Measurements from ENCODE around the gene PSMF1.

- TF ChIP-seq POLR2AphosphoS5 (IDR thresholded peaks at IDR 0.05), result no peak
- TF ChIP-seq POLR2A (IDR thresholded peaks at IDR 0.05), result no peak
- no peak for TF ChIP-seq CTCF (IDR thresholded peaks at IDR 0.05)
These were observed 47.5 kb downstream of the PSMF1 start for GRCh38 chr20:1165941-1166340.

All from stomach (tissue), 4 donors.